A549 (cell line): ENCODE data around the gene PRKCQ. TPM values are rescaled to one million over a fixed set of nuclear protein-coding genes. Genes with fewer than 3 reads are reported as not detected.
A peak's percentile ranks its signal among the peaks of the same experiment; 100 is the strongest.

Source experiments
- ATAC-seq, 2 experiments: fragments of 200-7000 bp in 1 of 2; fragments of >200 bp in 1 of 2; cut with Nextera tagmentation in 1 of 2; cut with Tn5 transposase in 1 of 2; 3 replicates each; pipeline versions ENCODE4 v1.8.0 to v1.9.1; 2018 to 2020; ENCODE audit warnings: mild to moderate bottlenecking in 1 of 2, moderate library complexity in 1 of 2
- CTCF ChIA-PET: fragments of 300-600 bp; sonication (Branson Sonifier 250); formaldehyde crosslinking; extraction: SDS; loops from one replicate; lab custom pipeline; 2021; ENCODE audit warnings: antibody characterized with exemption, inconsistent platforms; lab: Yijun Ruan, JAX
- POLR2A ChIA-PET: fragments of 350-600 bp; formaldehyde crosslinking; extraction: SDS; loops from one replicate; lab custom pipeline; 2021; ENCODE audit warnings: antibody characterized with exemption, inconsistent platforms; lab: Yijun Ruan, JAX
- DNase-seq, 2 experiments: peaks; one replicate each; pipeline versions ENCODE4 v3.0.0 to v3.0.0-alpha.2; 2011 to 2016; ENCODE audit warnings: low read depth in 1 of 2, low spot score in 1 of 2
- FAIRE-seq: peaks from 2 replicates; lab custom pipeline; 2011; peaks lifted over from hg19 to GRCh38; lab: Jason Lieb, UNC
- H3K27ac ChIP-seq, 2 experiments: fragments of >200 bp; sonication (Bioruptor Twin); formaldehyde crosslinking; 3 replicates each; pipeline ENCODE4 v1.5.1; 2016 to 2017
- H3K4me1 ChIP-seq: fragments of >200 bp; sonication (Bioruptor Twin); formaldehyde crosslinking; 3 replicates; pipeline ENCODE4 v1.6.1; 2016
- H3K4me2 ChIP-seq: fragments of >200 bp; sonication (Bioruptor Twin); formaldehyde crosslinking; 3 replicates; pipeline ENCODE4 v1.6.1; 2016
- H3K4me3 ChIP-seq: fragments of >200 bp; sonication (Bioruptor Twin); formaldehyde crosslinking; 3 replicates; pipeline ENCODE4 v1.5.1; 2016
- H3K9me3 ChIP-seq: fragments of >200 bp; sonication (Bioruptor Twin); formaldehyde crosslinking; 3 replicates; pipeline ENCODE4 v1.6.1; 2016
- BHLHE40 ChIP-seq: IDR thresholded peaks from 2 replicates; pipeline ENCODE4 v1.6.1; 2012; ENCODE audit warnings: low read depth, low read length, inconsistent platforms
- CBX8 ChIP-seq: fragments of 200-600 bp; sonication (generic); IDR thresholded peaks from 2 replicates; pipeline ENCODE4 v1.6.1; 2016
- CEBPB ChIP-seq, 2 experiments: fragments of >200 bp in 1 of 2; sonication (Bioruptor Twin) in 1 of 2; formaldehyde crosslinking in 1 of 2; IDR thresholded peaks; 2 replicates each; pipeline ENCODE4 v1.6.1; 2012 to 2016
- CHD2 ChIP-seq: fragments of 150-350 bp; IDR thresholded peaks from 2 replicates; pipeline ENCODE4 v1.6.1; 2014; ENCODE audit warnings: low read length; ENCODE audit not compliant: partially characterized antibody
- EHF ChIP-seq: fragments of 250-450 bp; sonication (Bioruptor Pico); IDR thresholded peaks from 2 replicates; pipeline ENCODE4 v1.5.0; 2020; ENCODE audit warnings: mild to moderate bottlenecking
- EP300 ChIP-seq, 2 experiments: fragments of >200 bp; sonication (Bioruptor Twin); formaldehyde crosslinking; IDR thresholded peaks; 2 replicates in 1 of 2; 3 replicates in 1 of 2; pipeline ENCODE4 v1.6.1; 2016 to 2017
- FOSB ChIP-seq: fragments of 250-450 bp; sonication (Bioruptor Pico); IDR thresholded peaks from 2 replicates; pipeline ENCODE4 v1.5.0; 2020; ENCODE audit warnings: mild to moderate bottlenecking, moderate library complexity
- FOSL2 ChIP-seq, 2 experiments: fragments of 450-650 bp in 1 of 2; fragments of >200 bp in 1 of 2; sonication (Bioruptor Twin) in 1 of 2; formaldehyde crosslinking; IDR thresholded peaks; 2 replicates each; pipeline versions ENCODE4 v1.5.0 to v1.6.1; 2016 to 2020; ENCODE audit warnings: mild to moderate bottlenecking in 1 of 2, moderate library complexity in 1 of 2
- FOXS1 ChIP-seq: fragments of 250-450 bp; sonication (Bioruptor Pico); IDR thresholded peaks from 2 replicates; pipeline ENCODE4 v1.5.0; 2020; ENCODE audit warnings: mild to moderate bottlenecking, moderate library complexity
- GATA3 ChIP-seq: IDR thresholded peaks from 2 replicates; pipeline ENCODE4 v1.6.1; 2012; ENCODE audit warnings: borderline replicate concordance
- HES2 ChIP-seq: fragments of >200 bp; sonication (Bioruptor Twin); formaldehyde crosslinking; IDR thresholded peaks from 2 replicates; pipeline ENCODE4 v1.6.1; 2016
- HEYL ChIP-seq: fragments of 250-450 bp; sonication (Bioruptor Pico); IDR thresholded peaks from 2 replicates; pipeline ENCODE4 v1.8.0; 2021; ENCODE audit warnings: mild to moderate bottlenecking, moderate library complexity
- HOXA7 ChIP-seq: fragments of 250-450 bp; sonication (Bioruptor Pico); IDR thresholded peaks from 2 replicates; pipeline ENCODE4 v1.5.0; 2020; ENCODE audit warnings: mild to moderate bottlenecking, moderate library complexity
- HOXB13 ChIP-seq: fragments of 250-450 bp; sonication (Bioruptor Pico); IDR thresholded peaks from 2 replicates; pipeline ENCODE4 v1.5.0; 2020; ENCODE audit warnings: low read depth, mild to moderate bottlenecking, moderate library complexity
- HOXB5 ChIP-seq: fragments of 250-450 bp; sonication (Bioruptor Pico); IDR thresholded peaks from 2 replicates; pipeline ENCODE4 v1.5.0; 2020; ENCODE audit warnings: mild to moderate bottlenecking, moderate library complexity
- KDM1A ChIP-seq: fragments of 200-600 bp; sonication (generic); IDR thresholded peaks from 2 replicates; pipeline ENCODE4 v1.6.1; 2016; ENCODE audit warnings: low read depth, mild to moderate bottlenecking
- MAFK ChIP-seq: fragments of 450-650 bp; IDR thresholded peaks from 2 replicates; pipeline ENCODE4 v1.6.1; 2014; ENCODE audit not compliant: partially characterized antibody
- MYC ChIP-seq: IDR thresholded peaks from 2 replicates; pipeline ENCODE4 v1.6.1; 2012; ENCODE audit warnings: mild to moderate bottlenecking, inconsistent platforms, low read length, improper control_type of control experiment, borderline replicate concordance
- NFE2L2 ChIP-seq: fragments of 150-350 bp; conservative IDR thresholded peaks from 2 replicates; pipeline ENCODE4 v1.6.1; 2014; ENCODE audit warnings: low read length
- NR3C1 ChIP-seq: fragments of >200 bp; sonication (Bioruptor Twin); formaldehyde crosslinking; IDR thresholded peaks from 3 replicates; pipeline ENCODE4 v1.6.1; 2017
- PHF8 ChIP-seq: fragments of 200-600 bp; sonication (generic); IDR thresholded peaks from 2 replicates; pipeline ENCODE4 v1.6.1; 2016; ENCODE audit warnings: low read depth, mild to moderate bottlenecking, antibody characterized with exemption, moderate library complexity, borderline replicate concordance
- RARB ChIP-seq: fragments of 250-450 bp; sonication (Bioruptor Pico); IDR thresholded peaks from 2 replicates; pipeline ENCODE4 v1.8.0; 2021; ENCODE audit warnings: mild to moderate bottlenecking, moderate library complexity
- RFX5 ChIP-seq: fragments of 450-650 bp; IDR thresholded peaks from 2 replicates; pipeline ENCODE4 v1.7.1; 2014; ENCODE audit warnings: antibody characterized with exemption, mild to moderate bottlenecking, moderate library complexity
- SREBF2 ChIP-seq: fragments of 450-650 bp; IDR thresholded peaks from 2 replicates; pipeline ENCODE4 v1.6.1; 2014; ENCODE audit warnings: mild to moderate bottlenecking, moderate library complexity
- ZC3H11A ChIP-seq: fragments of 450-650 bp; IDR thresholded peaks from 2 replicates; pipeline ENCODE4 v1.6.1; 2014; ENCODE audit warnings: antibody characterized with exemption, mild to moderate bottlenecking
- ZNF302 ChIP-seq: fragments of 250-450 bp; sonication (Bioruptor Pico); IDR thresholded peaks from 2 replicates; pipeline ENCODE4 v1.9.0; 2021; ENCODE audit warnings: inconsistent platforms, mild to moderate bottlenecking, moderate library complexity
- ZSCAN20 ChIP-seq: fragments of 250-450 bp; sonication (Bioruptor Pico); IDR thresholded peaks from 2 replicates; pipeline ENCODE4 v1.8.0; 2022; ENCODE audit warnings: mild to moderate bottlenecking, moderate library complexity
- WGBS: methylation state at CpG from one replicate; pipeline ENCODE4 v1.1.6; 2017; ENCODE audit errors: missing lambda C conversion rate; 5-methylcytosine and 5-hydroxymethylcytosine counted together
- polyA plus RNA-seq, 4 experiments: library from polyadenylated mRNA; depleted of rRNA in 3 of 4; stranded (reverse); fragments of >200 nt; fragmentation: RNase III in 1 of 4; extraction: RNeasy Plus Mini Kit Qiagen cat#74134 plus additional on column Dnase treatment in 1 of 4; gene quantifications; 2 replicates in 3 of 4; 3 replicates in 1 of 4; pipeline ENCODE4 v1.2.3, GENCODE V29; 2011 to 2017
- TF ChIP-seq, protein P1 (sequence below): fragments of 250-450 bp; sonication (Bioruptor Pico); IDR thresholded peaks from 2 replicates; pipeline ENCODE4 v1.5.0; 2021; ENCODE audit warnings: mild to moderate bottlenecking, moderate library complexity, borderline replicate concordance
- TF ChIP-seq, protein P2 (sequence below): fragments of 150-350 bp; IDR thresholded peaks from 2 replicates; pipeline ENCODE4 v1.6.1; 2014; ENCODE audit warnings: low read depth, mild to moderate bottlenecking, low read length
- TF ChIP-seq, protein P3 (sequence below): fragments of 200-600 bp; sonication (generic); IDR thresholded peaks from 2 replicates; pipeline ENCODE4 v1.6.1; 2016; ENCODE audit warnings: antibody characterized with exemption, mild to moderate bottlenecking, moderate library complexity
- TF ChIP-seq, protein P4 (sequence below): fragments of >200 bp; sonication (Bioruptor Twin); formaldehyde crosslinking; IDR thresholded peaks from 3 replicates; pipeline ENCODE4 v1.6.1; 2016
- TF ChIP-seq, protein P5 (sequence below): IDR thresholded peaks from 2 replicates; pipeline ENCODE4 v1.6.1; 2012

PRKCQ gene
- polyA plus RNA-seq, 2 of the 4 experiments (the other 2 are of a cell fraction): 3.7 to 7.1 TPM

DNA sequence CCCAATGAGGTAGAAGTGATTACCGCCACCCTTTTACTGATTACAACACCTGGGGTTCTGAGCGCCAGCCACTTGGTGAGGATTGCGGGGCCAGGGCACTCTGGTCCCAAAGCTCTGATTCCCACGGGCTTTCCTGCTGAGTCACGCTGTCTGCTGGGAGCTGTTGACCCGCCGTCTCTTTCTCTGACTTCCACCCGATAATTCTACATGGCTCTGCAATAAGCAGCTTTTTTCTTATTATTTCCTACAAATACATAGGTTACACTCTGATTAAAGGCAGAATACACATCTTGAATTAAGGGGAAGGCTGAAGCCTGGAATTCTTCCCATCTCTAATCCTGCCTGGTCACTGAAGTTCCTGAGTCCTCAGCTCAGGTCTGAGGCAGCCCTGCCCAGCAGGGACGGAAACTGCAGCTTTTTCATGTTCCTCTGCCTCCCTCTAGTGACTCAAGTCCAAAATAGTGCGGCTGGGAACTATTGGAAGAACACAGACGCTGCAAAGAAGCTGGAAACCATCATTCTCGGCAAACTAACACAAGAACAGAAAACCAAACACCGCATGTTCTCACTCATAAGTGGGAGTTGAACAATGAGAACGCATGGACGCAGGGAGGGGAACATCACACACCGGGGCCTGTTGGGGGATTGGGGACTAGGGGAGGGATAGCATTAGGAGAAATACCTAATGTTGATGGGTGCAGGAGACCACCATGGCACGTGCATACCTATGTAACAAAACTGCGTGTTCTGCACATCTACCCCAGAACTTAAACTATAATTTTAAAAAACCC, 178.3 kb downstream of the PRKCQ start:
- H3K27ac ChIP-seq: peak overlapping the region; percentile 91 to 96
- peaks cover 72% of the 10 kb centered on the region for H3K4me1 ChIP-seq
- FAIRE-seq (peak; percentile 68), ATAC-seq (peak; percentile 90), DNase-seq (peak; percentile 96 to 97)
- H3K4me3 ChIP-seq: peak overlapping the region; percentile 25; the same call in 1 of the 3 replicates
- no peaks in the 10 kb centered on the region for H3K9me3 ChIP-seq
- 6% methylated on average over 18 of the region's 18 CpGs for WGBS
- POLR2A ChIA-PET: interaction anchor here (0.5 to 6.2 kb wide), 22 partner anchors 47 to 1009 kb away, joined by 3 to 367 read pairs (median 5); partner anchors contain the start of genes PFKFB3 and SFMBT2
- H3K4me2 ChIP-seq: peak overlapping the region; percentile 73
- CTCF ChIA-PET: interaction anchor here (0.5 to 10.2 kb wide), 106 partner anchors 8 to 1575 kb away, joined by 3 to 332 read pairs (median 7); partner anchors contain the start of genes IL15RA and PFKFB3
- peak; percentile 75; the same call in 1 of the 2 replicates for TF ChIP-seq GATA3
- no peak for TF ChIP-seq CHD2
- no peak for TF ChIP-seq ZSCAN20
- peak; percentile 99 for TF ChIP-seq MAFK
- no peak for TF ChIP-seq HOXB13 (CRISPR knock-in tag)
- TF ChIP-seq KDM1A: no peak
- TF ChIP-seq PHF8: no peak
- no peak for TF ChIP-seq CBX8
- no peak for TF ChIP-seq FOXS1 (CRISPR knock-in tag)
- TF ChIP-seq, protein P1, sequence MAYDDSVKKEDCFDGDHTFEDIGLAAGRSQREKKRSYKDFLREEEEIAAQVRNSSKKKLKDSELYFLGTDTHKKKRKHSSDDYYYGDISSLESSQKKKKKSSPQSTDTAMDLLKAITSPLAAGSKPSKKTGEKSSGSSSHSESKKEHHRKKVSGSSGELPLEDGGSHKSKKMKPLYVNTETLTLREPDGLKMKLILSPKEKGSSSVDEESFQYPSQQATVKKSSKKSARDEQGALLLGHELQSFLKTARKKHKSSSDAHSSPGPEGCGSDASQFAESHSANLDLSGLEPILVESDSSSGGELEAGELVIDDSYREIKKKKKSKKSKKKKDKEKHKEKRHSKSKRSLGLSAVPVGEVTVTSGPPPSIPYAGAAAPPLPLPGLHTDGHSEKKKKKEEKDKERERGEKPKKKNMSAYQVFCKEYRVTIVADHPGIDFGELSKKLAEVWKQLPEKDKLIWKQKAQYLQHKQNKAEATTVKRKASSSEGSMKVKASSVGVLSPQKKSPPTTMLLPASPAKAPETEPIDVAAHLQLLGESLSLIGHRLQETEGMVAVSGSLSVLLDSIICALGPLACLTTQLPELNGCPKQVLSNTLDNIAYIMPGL: no peak
- no peak for TF ChIP-seq HES2
- no peak for TF ChIP-seq FOSB
- TF ChIP-seq RARB: no peak
- TF ChIP-seq HOXB5 (CRISPR knock-in tag): no peak
- TF ChIP-seq CEBPB (IDR thresholded peaks at IDR 0.05): peak; percentile 36 to 88; a peak in 3 of 4 replicates
- TF ChIP-seq, protein P2, sequence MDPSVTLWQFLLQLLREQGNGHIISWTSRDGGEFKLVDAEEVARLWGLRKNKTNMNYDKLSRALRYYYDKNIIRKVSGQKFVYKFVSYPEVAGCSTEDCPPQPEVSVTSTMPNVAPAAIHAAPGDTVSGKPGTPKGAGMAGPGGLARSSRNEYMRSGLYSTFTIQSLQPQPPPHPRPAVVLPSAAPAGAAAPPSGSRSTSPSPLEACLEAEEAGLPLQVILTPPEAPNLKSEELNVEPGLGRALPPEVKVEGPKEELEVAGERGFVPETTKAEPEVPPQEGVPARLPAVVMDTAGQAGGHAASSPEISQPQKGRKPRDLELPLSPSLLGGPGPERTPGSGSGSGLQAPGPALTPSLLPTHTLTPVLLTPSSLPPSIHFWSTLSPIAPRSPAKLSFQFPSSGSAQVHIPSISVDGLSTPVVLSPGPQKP: no peak
- TF ChIP-seq, protein P3, sequence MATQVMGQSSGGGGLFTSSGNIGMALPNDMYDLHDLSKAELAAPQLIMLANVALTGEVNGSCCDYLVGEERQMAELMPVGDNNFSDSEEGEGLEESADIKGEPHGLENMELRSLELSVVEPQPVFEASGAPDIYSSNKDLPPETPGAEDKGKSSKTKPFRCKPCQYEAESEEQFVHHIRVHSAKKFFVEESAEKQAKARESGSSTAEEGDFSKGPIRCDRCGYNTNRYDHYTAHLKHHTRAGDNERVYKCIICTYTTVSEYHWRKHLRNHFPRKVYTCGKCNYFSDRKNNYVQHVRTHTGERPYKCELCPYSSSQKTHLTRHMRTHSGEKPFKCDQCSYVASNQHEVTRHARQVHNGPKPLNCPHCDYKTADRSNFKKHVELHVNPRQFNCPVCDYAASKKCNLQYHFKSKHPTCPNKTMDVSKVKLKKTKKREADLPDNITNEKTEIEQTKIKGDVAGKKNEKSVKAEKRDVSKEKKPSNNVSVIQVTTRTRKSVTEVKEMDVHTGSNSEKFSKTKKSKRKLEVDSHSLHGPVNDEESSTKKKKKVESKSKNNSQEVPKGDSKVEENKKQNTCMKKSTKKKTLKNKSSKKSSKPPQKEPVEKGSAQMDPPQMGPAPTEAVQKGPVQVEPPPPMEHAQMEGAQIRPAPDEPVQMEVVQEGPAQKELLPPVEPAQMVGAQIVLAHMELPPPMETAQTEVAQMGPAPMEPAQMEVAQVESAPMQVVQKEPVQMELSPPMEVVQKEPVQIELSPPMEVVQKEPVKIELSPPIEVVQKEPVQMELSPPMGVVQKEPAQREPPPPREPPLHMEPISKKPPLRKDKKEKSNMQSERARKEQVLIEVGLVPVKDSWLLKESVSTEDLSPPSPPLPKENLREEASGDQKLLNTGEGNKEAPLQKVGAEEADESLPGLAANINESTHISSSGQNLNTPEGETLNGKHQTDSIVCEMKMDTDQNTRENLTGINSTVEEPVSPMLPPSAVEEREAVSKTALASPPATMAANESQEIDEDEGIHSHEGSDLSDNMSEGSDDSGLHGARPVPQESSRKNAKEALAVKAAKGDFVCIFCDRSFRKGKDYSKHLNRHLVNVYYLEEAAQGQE: no peak
- no peak for TF ChIP-seq NR3C1
- no peak for TF ChIP-seq HEYL (CRISPR knock-in tag)
- TF ChIP-seq EHF: no peak
- no peak for TF ChIP-seq BHLHE40
- no peak for TF ChIP-seq HOXA7
- TF ChIP-seq SREBF2: no peak
- no peak for TF ChIP-seq FOSL2 (IDR thresholded peaks at IDR 0.05)
- TF ChIP-seq FOSL2 (CRISPR knock-in tag; IDR thresholded peaks at IDR 0.05): peak; percentile 85
- TF ChIP-seq MYC: no peak
- TF ChIP-seq, protein P4, sequence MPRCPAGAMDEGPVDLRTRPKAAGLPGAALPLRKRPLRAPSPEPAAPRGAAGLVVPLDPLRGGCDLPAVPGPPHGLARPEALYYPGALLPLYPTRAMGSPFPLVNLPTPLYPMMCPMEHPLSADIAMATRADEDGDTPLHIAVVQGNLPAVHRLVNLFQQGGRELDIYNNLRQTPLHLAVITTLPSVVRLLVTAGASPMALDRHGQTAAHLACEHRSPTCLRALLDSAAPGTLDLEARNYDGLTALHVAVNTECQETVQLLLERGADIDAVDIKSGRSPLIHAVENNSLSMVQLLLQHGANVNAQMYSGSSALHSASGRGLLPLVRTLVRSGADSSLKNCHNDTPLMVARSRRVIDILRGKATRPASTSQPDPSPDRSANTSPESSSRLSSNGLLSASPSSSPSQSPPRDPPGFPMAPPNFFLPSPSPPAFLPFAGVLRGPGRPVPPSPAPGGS: 0 out of 3 replicates have a peak, but pooled peaks have one; percentile 18
- TF ChIP-seq, protein P5, sequence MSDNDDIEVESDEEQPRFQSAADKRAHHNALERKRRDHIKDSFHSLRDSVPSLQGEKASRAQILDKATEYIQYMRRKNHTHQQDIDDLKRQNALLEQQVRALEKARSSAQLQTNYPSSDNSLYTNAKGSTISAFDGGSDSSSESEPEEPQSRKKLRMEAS: peak; percentile 71; the same call in 1 of the 2 replicates
- TF ChIP-seq ZNF302 (CRISPR knock-in tag): no peak
- TF ChIP-seq ZC3H11A: no peak
- TF ChIP-seq NFE2L2: peak; percentile 97
- peak; percentile 43 to 66; a peak in 2 of 5 replicates for TF ChIP-seq EP300 (IDR thresholded peaks at IDR 0.05)
- TF ChIP-seq RFX5: 0 out of 2 replicates have a peak, but pooled peaks have one; percentile 31
